PC-9 (cell line): ENCODE data around the gene IDS.

Source experiments
- EZH2 ChIP-seq: fragments of 200-600 bp; sonication (generic); IDR thresholded peaks from 2 replicates; pipeline ENCODE4 v1.8.0; 2017; ENCODE audit warnings: antibody characterized with exemption, low read depth
- TF ChIP-seq, protein P1 (sequence below): fragments of 200-600 bp; sonication (generic); conservative IDR thresholded peaks from 2 replicates; pipeline ENCODE4 v1.6.1; 2017; ENCODE audit warnings: mixed run types, antibody characterized with exemption, mild to moderate bottlenecking, moderate library complexity

DNA sequence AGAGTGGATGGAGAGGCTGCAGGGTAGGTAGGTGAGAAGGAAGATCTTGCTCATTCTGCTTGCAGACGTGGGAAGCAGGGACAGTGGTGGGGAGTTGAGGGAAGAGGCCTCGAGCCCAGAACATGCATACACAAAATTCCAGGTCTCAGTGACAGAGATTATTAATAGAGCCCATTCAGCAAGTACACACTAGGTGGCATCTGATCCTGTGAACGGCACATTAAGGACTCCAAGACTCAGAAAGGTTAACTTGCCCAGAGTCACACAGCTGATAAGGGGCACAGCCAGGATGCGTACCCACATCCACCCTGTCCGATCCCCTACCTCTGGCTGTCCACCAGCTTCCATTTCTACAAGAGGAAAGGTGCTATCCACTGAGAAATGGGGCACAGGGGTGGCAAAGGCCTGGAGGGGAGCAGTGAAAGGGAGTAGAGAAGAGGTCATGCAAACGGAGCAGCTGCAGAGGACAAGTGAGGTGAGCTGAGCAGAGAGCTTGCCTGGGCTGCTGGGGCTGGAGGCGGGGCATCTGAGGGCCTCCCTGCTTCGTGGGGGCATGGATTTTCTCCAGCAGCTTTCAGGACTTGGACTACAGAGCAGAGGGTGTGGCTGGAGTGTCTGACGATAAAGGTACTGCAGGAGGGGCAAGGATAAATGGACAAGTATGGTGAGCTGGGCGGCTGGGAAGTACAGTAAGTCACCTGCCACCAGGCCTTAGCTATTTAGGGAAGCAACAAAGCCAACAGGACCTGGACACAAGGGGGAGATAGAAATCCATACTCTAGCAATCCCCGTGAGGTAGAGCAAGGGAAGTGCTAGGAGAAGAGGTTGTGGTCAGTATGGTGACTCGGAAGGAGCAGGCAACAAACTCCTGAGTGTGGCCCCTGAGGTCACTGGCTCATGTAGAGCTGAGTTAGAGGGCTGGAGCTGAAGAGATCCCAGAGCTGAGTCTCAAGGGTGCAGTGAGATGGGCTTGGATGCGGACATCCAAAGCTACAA, 11.2 kb downstream of the IDS start:
- no peak for TF ChIP-seq EZH2
- TF ChIP-seq, protein P1, sequence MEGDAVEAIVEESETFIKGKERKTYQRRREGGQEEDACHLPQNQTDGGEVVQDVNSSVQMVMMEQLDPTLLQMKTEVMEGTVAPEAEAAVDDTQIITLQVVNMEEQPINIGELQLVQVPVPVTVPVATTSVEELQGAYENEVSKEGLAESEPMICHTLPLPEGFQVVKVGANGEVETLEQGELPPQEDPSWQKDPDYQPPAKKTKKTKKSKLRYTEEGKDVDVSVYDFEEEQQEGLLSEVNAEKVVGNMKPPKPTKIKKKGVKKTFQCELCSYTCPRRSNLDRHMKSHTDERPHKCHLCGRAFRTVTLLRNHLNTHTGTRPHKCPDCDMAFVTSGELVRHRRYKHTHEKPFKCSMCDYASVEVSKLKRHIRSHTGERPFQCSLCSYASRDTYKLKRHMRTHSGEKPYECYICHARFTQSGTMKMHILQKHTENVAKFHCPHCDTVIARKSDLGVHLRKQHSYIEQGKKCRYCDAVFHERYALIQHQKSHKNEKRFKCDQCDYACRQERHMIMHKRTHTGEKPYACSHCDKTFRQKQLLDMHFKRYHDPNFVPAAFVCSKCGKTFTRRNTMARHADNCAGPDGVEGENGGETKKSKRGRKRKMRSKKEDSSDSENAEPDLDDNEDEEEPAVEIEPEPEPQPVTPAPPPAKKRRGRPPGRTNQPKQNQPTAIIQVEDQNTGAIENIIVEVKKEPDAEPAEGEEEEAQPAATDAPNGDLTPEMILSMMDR = peak; percentile 46; the same call in 1 of the 2 replicates
